Stimulated activated CD8-positive, alpha-beta memory T cell treated with anti-CD3 and anti-CD28 coated beads, Interleukin-2, amount 100 ng/mL, for 48 hours (primary cell): ENCODE data around the gene CALN1.
"Not testable (repeated sequence)": the region's sequence is repeated elsewhere in the genome, so short reads cannot be mapped to it uniquely, and the experiment has no call there.

Experiments used
- DNase-seq, 2 donors: peaks; one replicate each; pipeline ENCODE4 v3.0.0-alpha.2; 2020; ENCODE audit warnings: low read depth in 2 of 2

CALN1 gene

GRCh38 chr7:72412121-72412618 lies at the start of gene CALN1:
Gene CALN1 (minus strand): TSS chr7:72412338.
- not testable (repeated sequence) for DNase-seq

- no peak for DNase-seq
Measured at GRCh38 chr7:72453471-72453870, 41.3 kb upstream of the CALN1 start.

- DNase-seq, result no peak
Measured at GRCh38 chr7:72447465-72448204, 35.5 kb upstream of the CALN1 start.

- no peak for DNase-seq
Measured at GRCh38 chr7:72446591-72447462, 34.7 kb upstream of the CALN1 start.

GRCh38 chr7:72446131-72446530 lies 34.0 kb upstream of the CALN1 start:
- DNase-seq, result no peak

- no peak for DNase-seq
Measured at GRCh38 chr7:72445580-72445979, 33.4 kb upstream of the CALN1 start.

- DNase-seq, result no peak
Measured at GRCh38 chr7:72445075-72445474, 32.9 kb upstream of the CALN1 start.

- DNase-seq, result no peak
Measured at GRCh38 chr7:72444026-72444776, 32.1 kb upstream of the CALN1 start.

- no peak for DNase-seq
Measured at GRCh38 chr7:72441791-72442190, 29.7 kb upstream of the CALN1 start.

GRCh38 chr7:72438491-72438890 lies 26.4 kb upstream of the CALN1 start:
- DNase-seq, result no peak

GRCh38 chr7:72437610-72438009 lies 25.5 kb upstream of the CALN1 start:
- no peak for DNase-seq

GRCh38 chr7:72437061-72437585 lies 25.0 kb upstream of the CALN1 start:
- DNase-seq, result no peak

GRCh38 chr7:72435925-72436480 lies 23.9 kb upstream of the CALN1 start:
- DNase-seq, result no peak

- no peak for DNase-seq
Measured at GRCh38 chr7:72435366-72435765, 23.2 kb upstream of the CALN1 start.

GRCh38 chr7:72430531-72430930 lies 18.4 kb upstream of the CALN1 start:
- DNase-seq, result no peak

GRCh38 chr7:72429316-72429715 lies 17.2 kb upstream of the CALN1 start:
- DNase-seq, result no peak

- DNase-seq, result no peak
Measured at GRCh38 chr7:72416846-72417245, 4.7 kb upstream of the CALN1 start.

GRCh38 chr7:72415586-72415985 lies 3.4 kb upstream of the CALN1 start:
- DNase-seq, result no peak

GRCh38 chr7:72413886-72414285 lies 1.7 kb upstream of the CALN1 start:
- no peak for DNase-seq

GRCh38 chr7:72413290-72413689 lies 1.2 kb upstream of the CALN1 start:
- no peak for DNase-seq

GRCh38 chr7:72411419-72411818 lies 719 bp downstream of the CALN1 start:
- DNase-seq, result no peak

GRCh38 chr7:72409638-72410015 lies 2.5 kb downstream of the CALN1 start:
- DNase-seq, result no peak
